Left lung (tissue), 10 donors: Measurements from ENCODE around the gene PTGR3. TPM values are rescaled to one million over a fixed set of nuclear protein-coding genes. Genes with fewer than 3 reads are reported as not detected.

Source experiments
- ATAC-seq: fragments of 200-7000 bp; cut with Tn5 transposase; one replicate; pipeline ENCODE4 v1.9.1; 2020; ENCODE audit warnings: moderate library complexity
- DNase-seq, 4 donors: peaks; one replicate each; pipeline ENCODE4 v3.0.0-alpha.2; 2013 to 2020
- H3K27ac ChIP-seq, 2 donors: fragments of 200-600 bp; sonication (generic) in 1 of 2; one replicate each; pipeline versions ENCODE4 v1.5.0 to v1.8.0; 2020 to 2021
- H3K27me3 ChIP-seq, 2 donors: fragments of 200-600 bp; sonication (generic) in 1 of 2; one replicate each; pipeline versions ENCODE4 v1.5.0 to v1.8.0; 2020 to 2021
- H3K36me3 ChIP-seq, 2 donors: fragments of 200-600 bp; sonication (generic) in 1 of 2; one replicate each; pipeline versions ENCODE4 v1.5.0 to v1.8.0; 2020 to 2021
- H3K4me1 ChIP-seq, 2 donors: fragments of 200-600 bp; one replicate each; pipeline ENCODE4 v1.8.0; 2021
- H3K4me3 ChIP-seq, 2 donors: fragments of 200-600 bp; sonication (generic) in 1 of 2; one replicate each; pipeline versions ENCODE4 v1.5.0 to v1.8.0; 2020 to 2021; ENCODE audit warnings: mild to moderate bottlenecking in 1 of 2
- H3K9me3 ChIP-seq, 2 donors: fragments of 200-600 bp; sonication (generic) in 1 of 2; one replicate each; pipeline versions ENCODE4 v1.5.0 to v1.8.0; 2020 to 2021
- CTCF ChIP-seq, 2 donors: fragments of 200-600 bp; sonication (generic) in 1 of 2; IDR thresholded peaks; one replicate each; pipeline versions ENCODE4 v1.5.0 to v1.8.0; 2021; ENCODE audit warnings: antibody characterized with exemption in 2 of 2
- intact Hi-C, 2 donors: fragments of 100-400 bp; cut with DNase I; formaldehyde crosslinking; loops; one replicate each; pipeline versions ENCODE4 v1.11.2 to v1.14.2; 2022
- polyA plus RNA-seq, 6 donors: library from polyadenylated mRNA; unstranded; fragments of 120-200 nt; gene quantifications; one replicate each; pipeline ENCODE4 v1.2.1, GENCODE V29; 2013; ENCODE audit not compliant: insufficient read length in 6 of 6
- total RNA-seq, 2 donors: library from RNA; stranded (reverse); fragmentation: NEBNext Ultra II Directional; extraction: Animal tissue kit (Norgen Biotek cat#: 25700); gene quantifications; one replicate each; pipeline ENCODE4 v1.2.1, GENCODE V29; 2021
- donor health status: DM: no; HTN: yes; CAD: no.
- donor health status: DM: no; HTN: no; CAD: no.

PTGR3 gene
- total and polyA plus RNA-seq, 8 donors = 25.7 to 55.0 (median 46.4) TPM

GRCh38 chr18:75162467-75162866 lies 46.5 kb downstream of the PTGR3 start:
- Histone ChIP-seq H3K4me3 (no peak overlapping the region), H3K9me3 (no peaks in the 10 kb centered on the region), H3K4me1 (peaks cover 0 to 5% of the 10 kb centered on the region in 2 donors), H3K36me3 (no peaks in the 10 kb centered on the region), H3K27ac (no peak overlapping the region), H3K27me3 (peaks cover 0 to 5% of the 10 kb centered on the region in 2 donors)
- no peak for TF ChIP-seq CTCF (IDR thresholded peaks at IDR 0.05)
- ATAC-seq (no peak), DNase-seq (no peak)
- intact Hi-C loops = no loop called here

- ATAC-seq = peak; percentile 68
- H3K4me1 ChIP-seq = peaks cover 0 to 5% of the 10 kb centered on the region in 2 donors
- no peaks in the 10 kb centered on the region for H3K27me3 ChIP-seq
- intact Hi-C loops = no loop called here
- DNase-seq = peak in 1 of 4 donors; percentile 55
- H3K27ac ChIP-seq = no peak overlapping the region
- H3K36me3 ChIP-seq = no peaks in the 10 kb centered on the region
- TF ChIP-seq CTCF (IDR thresholded peaks at IDR 0.05) = no peak
- H3K9me3 ChIP-seq = no peaks in the 10 kb centered on the region
- H3K4me3 ChIP-seq = peak overlapping the region; percentile 9 to 37
These were observed 47.5 kb downstream of the PTGR3 start for GRCh38 chr18:75161256-75162028.

GRCh38 chr18:75160364-75160763 lies 48.6 kb downstream of the PTGR3 start:
- H3K36me3 ChIP-seq = no peaks in the 10 kb centered on the region
- DNase-seq (peak in 2 of 4 donors; percentile 16 to 64), ATAC-seq (no peak)
- H3K4me3 ChIP-seq = no peak overlapping the region
- TF ChIP-seq CTCF (IDR thresholded peaks at IDR 0.05) = no peak
- H3K4me1 ChIP-seq = peaks cover 0 to 5% of the 10 kb centered on the region in 2 donors
- H3K9me3 ChIP-seq = no peaks in the 10 kb centered on the region
- H3K27ac ChIP-seq = no peak overlapping the region
- H3K27me3 ChIP-seq = no peaks in the 10 kb centered on the region
- intact Hi-C loops = no loop called here

- TF ChIP-seq CTCF (IDR thresholded peaks at IDR 0.05) = no peak
- H3K9me3 ChIP-seq = no peaks in the 10 kb centered on the region
- no peaks in the 10 kb centered on the region for H3K36me3 ChIP-seq
- peaks cover 0 to 5% of the 10 kb centered on the region in 2 donors for H3K4me1 ChIP-seq
- H3K27me3 ChIP-seq = no peaks in the 10 kb centered on the region
- no peak overlapping the region for H3K4me3 ChIP-seq
- no peak for DNase-seq
- intact Hi-C loops = no loop called here
- no peak for ATAC-seq
- H3K27ac ChIP-seq = no peak overlapping the region
These were observed 49.1 kb downstream of the PTGR3 start for GRCh38 chr18:75159646-75160356.

- ATAC-seq = no peak
- Histone ChIP-seq H3K9me3 (no peaks in the 10 kb centered on the region), H3K27ac (no peak overlapping the region), H3K27me3 (no peaks in the 10 kb centered on the region), H3K4me1 (peaks cover 0 to 5% of the 10 kb centered on the region in 2 donors), H3K4me3 (no peak overlapping the region), H3K36me3 (no peaks in the 10 kb centered on the region)
- intact Hi-C loops = no loop called here
- TF ChIP-seq CTCF (IDR thresholded peaks at IDR 0.05) = no peak
- DNase-seq = no peak
These were observed 49.8 kb downstream of the PTGR3 start for GRCh38 chr18:75159238-75159518.
